Pancreas (tissue), 10 donors: ENCODE data around the gene EDEM3. TPM values are rescaled to one million over a fixed set of nuclear protein-coding genes. Genes with fewer than 3 reads are reported as not detected.
A peak's percentile ranks its signal among the peaks of the same experiment; 100 is the strongest.

Experiments used
- ATAC-seq, 4 donors: fragments of 200-7000 bp; cut with Tn5 transposase; one replicate each; pipeline versions ENCODE4 v1.8.0 to v1.9.1; 2020; ENCODE audit warnings: mild to moderate bottlenecking in 4 of 4, moderate library complexity in 4 of 4
- DNase-seq, 6 donors: peaks; one replicate each; pipeline ENCODE4 v3.0.0-alpha.2; 2020
- FAIRE-seq: peaks from 2 replicates; lab custom pipeline; 2012; peaks lifted over from hg19 to GRCh38; lab: Jason Lieb, UNC
- H3K27ac ChIP-seq, 4 donors: fragments of 200-600 bp; sonication (generic); 1 replicate in 3 of 4; 2 replicates in 1 of 4; pipeline versions ENCODE4 v1.5.0 to v1.8.0; 2020
- H3K27me3 ChIP-seq, 4 donors: fragments of 200-600 bp; one replicate each; pipeline ENCODE4 v1.8.0; 2021
- H3K36me3 ChIP-seq, 3 donors: fragments of 200-600 bp; sonication (generic) in 1 of 3; one replicate each; pipeline versions ENCODE4 v1.5.0 to v1.8.0; 2020 to 2021
- H3K4me1 ChIP-seq, 3 donors: fragments of 200-600 bp; one replicate each; pipeline ENCODE4 v1.8.0; 2021
- H3K4me3 ChIP-seq, 4 donors: fragments of 200-600 bp; sonication (generic) in 2 of 4; one replicate each; pipeline versions ENCODE4 v1.5.0 to v1.8.0; 2020 to 2021
- H3K9me3 ChIP-seq, 4 donors: fragments of 200-600 bp; one replicate each; pipeline ENCODE4 v1.8.0; 2021
- CTCF ChIP-seq, 4 donors: fragments of 200-600 bp; sonication (generic) in 3 of 4; IDR thresholded peaks; one replicate each; pipeline versions ENCODE4 v1.5.0 to v1.8.0; 2021; ENCODE audit warnings: antibody characterized with exemption in 4 of 4
- WGBS, 2 donors: extraction: QIAGEN DNeasy Blood & Tissue Kit; methylation state at CpG; one replicate each; pipeline ENCODE4 v1.1.7; 2013; 5-methylcytosine and 5-hydroxymethylcytosine counted together
- intact Hi-C, 3 donors: fragments of 100-400 bp; cut with DNase I; formaldehyde crosslinking; loops; one replicate each; pipeline versions ENCODE4 v1.11.1 to v1.14.2; 2022
- polyA plus RNA-seq, 2 donors: library from polyadenylated mRNA; stranded (reverse); fragments of 200-250 nt; gene quantifications; one replicate each; pipeline ENCODE4 v1.2.3, GENCODE V29; 2013
- total RNA-seq, 6 donors: library from RNA; stranded (reverse); fragmentation: NEBNext Ultra II Directional in 4 of 6; extraction: Animal tissue kit (Norgen Biotek cat#: 25700) in 4 of 6; gene quantifications; one replicate each; pipeline versions ENCODE4 v1.2.1 to v1.2.4, GENCODE V29; 2021 to 2023
- donor health status: healthy with polysubstance abuse.
- donor health status: DM: no; HTN: no; CAD: no; lungs with moderate emphysema.
- donor health status: DM: no; HTN: no; CAD: no.
- donor health status: control.
- donor health status: control.
- donor health status: Bipolar disorder and iron deficiency.
- donor health status: DM: yes; HTN: yes; CAD: no.
- donor health status: DM: no; HTN: no; CAD: no.
- donor health status: DM: no; HTN: no; CAD: no.
- donor health status: DM: yes; HTN: yes; CAD: no.

Gene EDEM3
- total and polyA plus RNA-seq, 8 donors: 12.1 to 46.7 (median 34.1) TPM

- Histone ChIP-seq H3K4me1 (peaks cover 22 to 45% (median 41%) of the 10 kb centered on the region in 3 donors), H3K9me3 (no peaks in the 10 kb centered on the region), H3K27me3 (no peaks in the 10 kb centered on the region), H3K36me3 (no peaks in the 10 kb centered on the region), H3K4me3 (no peak overlapping the region), H3K27ac (peak overlapping the region in 2 of 4 donors; percentile 20 to 38)
- ATAC-seq: no peak
- FAIRE-seq: no peak
- WGBS, 2 donors: 48 to 55% methylated on average over 4 of the region's 4 CpGs
- TF ChIP-seq CTCF (IDR thresholded peaks at IDR 0.05): no peak
- DNase-seq: no peak
- intact Hi-C loops: no loop called here
Observed at GRCh38 chr1:184761969-184762485, 7.4 kb upstream of the EDEM3 start.

GRCh38 chr1:184759651-184760050 is 5.0 kb upstream of the EDEM3 start:
- Histone ChIP-seq H3K4me3 (no peak overlapping the region), H3K27ac (peak overlapping the region in 1 of 4 donors; percentile 15), H3K4me1 (peaks cover 22 to 57% (median 41%) of the 10 kb centered on the region in 3 donors), H3K27me3 (no peaks in the 10 kb centered on the region), H3K9me3 (no peaks in the 10 kb centered on the region), H3K36me3 (no peaks in the 10 kb centered on the region)
- no peak for TF ChIP-seq CTCF (IDR thresholded peaks at IDR 0.05)
- 88 to 93% methylated on average over 4 of the region's 4 CpGs for WGBS, 2 donors
- no peak for FAIRE-seq
- no peak for DNase-seq
- no peak for ATAC-seq
- intact Hi-C loops: no loop called here

- Histone ChIP-seq H3K4me1 (peaks cover 22 to 51% (median 37%) of the 10 kb centered on the region in 3 donors), H3K4me3 (no peak overlapping the region), H3K9me3 (no peaks in the 10 kb centered on the region), H3K27me3 (no peaks in the 10 kb centered on the region), H3K36me3 (no peaks in the 10 kb centered on the region), H3K27ac (peak overlapping the region in 1 of 4 donors; percentile 15)
- ATAC-seq (no peak), FAIRE-seq (no peak), DNase-seq (no peak)
- intact Hi-C loops: no loop called here
- no peak for TF ChIP-seq CTCF (IDR thresholded peaks at IDR 0.05)
- 32 to 40% methylated on average over 1 of the region's 1 CpG for WGBS, 2 donors
Observed at GRCh38 chr1:184759112-184759511, 4.5 kb upstream of the EDEM3 start.

- no peak for DNase-seq
Observed at GRCh38 chr1:184757891-184758290, 3.2 kb upstream of the EDEM3 start.

More at GRCh38 chr1:184757891-184758290, 3.2 kb upstream of the EDEM3 start:
- Histone ChIP-seq H3K36me3 (no peaks in the 10 kb centered on the region), H3K27me3 (no peaks in the 10 kb centered on the region), H3K27ac (peak overlapping the region in 2 of 4 donors; percentile 0 to 15), H3K4me1 (peaks cover 21 to 48% (median 33%) of the 10 kb centered on the region in 3 donors), H3K4me3 (no peak overlapping the region), H3K9me3 (no peaks in the 10 kb centered on the region)
- no peak for TF ChIP-seq CTCF (IDR thresholded peaks at IDR 0.05)
- intact Hi-C loops: no loop called here
- no peak for FAIRE-seq
- no peak for ATAC-seq
